Mesendoderm (in vitro differentiated cells): ENCODE data around the gene LRRC4B.
A peak's percentile ranks its signal among the peaks of the same experiment; 100 is the strongest.

ENCODE experiments used
- DNase-seq: peaks from one replicate; pipeline ENCODE4 v3.0.0; 2013
- H2AK5ac ChIP-seq: 2 replicates; pipeline ENCODE4 v1.6.1; 2013; ENCODE audit warnings: low read length, inconsistent platforms
- H2BK120ac ChIP-seq: 2 replicates; pipeline ENCODE4 v1.6.1; 2013; ENCODE audit warnings: low read depth, mild to moderate bottlenecking, low read length, moderate library complexity, mixed read lengths
- H2BK15ac ChIP-seq: replicated peaks from 2 replicates; pipeline ENCODE4 v1.6.1; 2013; ENCODE audit warnings: low read depth, mild to moderate bottlenecking, moderate library complexity
- H2BK5ac ChIP-seq: 2 replicates; pipeline ENCODE4 v1.6.1; 2013; ENCODE audit warnings: low read length, inconsistent platforms
- H3K18ac ChIP-seq: 2 replicates; pipeline ENCODE4 v1.6.1; 2013; ENCODE audit warnings: mild to moderate bottlenecking, low read length, mixed read lengths
- H3K23ac ChIP-seq: one replicate; pipeline ENCODE4 v1.6.1; 2013; ENCODE audit warnings: low read length
- H3K27ac ChIP-seq: 2 replicates; pipeline ENCODE4 v1.5.1; 2013; ENCODE audit warnings: low read depth, mild to moderate bottlenecking, inconsistent platforms, low read length, moderate library complexity
- H3K27me3 ChIP-seq: 2 replicates; pipeline ENCODE4 v1.6.1; 2013; ENCODE audit warnings: low read length, control low read depth, mild to moderate bottlenecking, inconsistent platforms; ENCODE audit not compliant: insufficient read depth, poor library complexity
- H3K36me3 ChIP-seq: 2 replicates; pipeline ENCODE4 v1.6.1; 2013; ENCODE audit warnings: low read length, inconsistent platforms; ENCODE audit not compliant: control insufficient read depth, insufficient read depth
- H3K4ac ChIP-seq: one replicate; pipeline ENCODE4 v1.6.1; 2013; ENCODE audit warnings: low read depth, mild to moderate bottlenecking, low read length, moderate library complexity
- H3K4me1 ChIP-seq: 2 replicates; pipeline ENCODE4 v1.6.1; 2013; ENCODE audit warnings: low read depth, low read length, inconsistent platforms; ENCODE audit not compliant: control insufficient read depth
- H3K4me2 ChIP-seq: 2 replicates; pipeline ENCODE4 v1.6.1; 2013; ENCODE audit warnings: low read length
- H3K4me3 ChIP-seq: 2 replicates; pipeline ENCODE4 v1.5.1; 2013; ENCODE audit warnings: mild to moderate bottlenecking, low read length
- H3K56ac ChIP-seq: one replicate; pipeline ENCODE4 v1.6.1; 2013; ENCODE audit warnings: low read length
- H3K79me1 ChIP-seq: 2 replicates; pipeline ENCODE4 v1.6.1; 2013; ENCODE audit warnings: low read length, inconsistent platforms
- H3K79me2 ChIP-seq: 2 replicates; pipeline ENCODE4 v1.6.1; 2013; ENCODE audit warnings: mild to moderate bottlenecking, low read length; ENCODE audit not compliant: control insufficient read depth, insufficient read depth
- H3K9ac ChIP-seq: 2 replicates; pipeline ENCODE4 v1.6.1; 2013; ENCODE audit warnings: low read length, inconsistent platforms
- H4K5ac ChIP-seq: one replicate; pipeline ENCODE4 v1.6.1; 2013; ENCODE audit warnings: low read length
- H4K8ac ChIP-seq: one replicate; pipeline ENCODE4 v1.6.1; 2013; ENCODE audit warnings: low read depth, mild to moderate bottlenecking, control low read depth, low read length, moderate library complexity
- WGBS: extraction: QIAGEN DNeasy Blood & Tissue Kit; methylation state at CpG from one replicate; pipeline ENCODE4 v1.1.7; 2013; ENCODE audit warnings: low lambda C conversion rate, missing lambda C conversion rate; ENCODE audit not compliant: insufficient coverage; ENCODE audit errors: extremely low coverage; 5-methylcytosine and 5-hydroxymethylcytosine counted together

Gene LRRC4B

DNA sequence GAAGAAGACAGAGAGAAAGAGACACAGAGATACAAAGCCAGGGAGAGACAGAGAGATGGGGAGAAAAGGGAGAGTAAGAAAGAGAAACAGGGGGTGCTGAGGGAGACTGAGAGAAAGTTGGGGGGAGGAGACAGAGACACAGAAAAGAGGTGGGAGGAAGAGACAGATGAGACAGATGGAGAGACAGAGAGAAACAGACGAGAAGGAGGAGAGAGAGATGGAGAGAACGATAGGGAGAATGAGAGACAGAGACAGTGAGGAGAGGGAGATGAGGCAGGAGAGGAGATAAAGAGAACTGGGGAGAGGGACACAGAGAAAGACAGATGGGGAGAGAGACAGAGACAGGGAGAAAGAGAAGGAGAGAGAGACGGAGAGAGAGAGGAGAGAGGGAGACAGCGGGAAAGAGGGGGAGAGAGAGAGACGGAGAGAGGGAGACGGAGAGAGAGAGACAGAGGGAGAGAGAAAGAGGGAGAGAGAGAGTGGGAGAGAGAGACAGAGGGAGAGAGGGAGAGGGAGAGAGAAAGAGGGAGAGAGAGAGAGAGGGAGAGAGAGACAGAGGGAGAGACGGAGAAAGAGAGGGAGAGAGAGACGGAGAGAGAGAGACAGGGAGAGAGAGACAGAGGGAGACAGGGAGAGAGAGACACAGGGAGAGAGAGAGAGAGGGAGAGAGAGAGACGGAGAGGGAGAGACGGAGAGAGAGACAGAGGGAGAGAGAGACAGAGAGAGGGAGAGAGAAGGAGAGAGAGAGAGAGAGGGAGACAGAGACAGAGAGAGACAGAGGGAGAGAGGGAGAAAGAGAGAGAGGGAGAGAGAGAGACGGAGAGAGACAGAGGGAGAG lies 69.8 kb downstream of the LRRC4B start:
- WGBS = no CpG with 5 or more reads among the region's 11 CpGs
- Histone ChIP-seq H3K4ac (no peak overlapping the region), H3K4me1 (no peaks in the 10 kb centered on the region), H3K4me2 (no peak overlapping the region), H2BK15ac (no peak overlapping the region), H2AK5ac (no peak overlapping the region), H2BK5ac (no peak overlapping the region), H4K8ac (no peak overlapping the region), H3K23ac (no peak overlapping the region), H3K9ac (no peak overlapping the region), H3K36me3 (no peaks in the 10 kb centered on the region), H3K27me3 (peaks cover 4% of the 10 kb centered on the region), H2BK120ac (no peak overlapping the region), H3K79me1 (no peaks in the 10 kb centered on the region), H3K18ac (no peak overlapping the region), H3K79me2 (no peaks in the 10 kb centered on the region), H3K4me3 (no peak overlapping the region), H3K27ac (no peak overlapping the region), H4K5ac (no peak overlapping the region), H3K56ac (no peak overlapping the region)
- no peak for DNase-seq

- H2BK15ac ChIP-seq = no peak overlapping the region
- H3K27ac ChIP-seq = no peak overlapping the region
- H3K79me2 ChIP-seq = no peaks in the 10 kb centered on the region
- WGBS = no CpG with 5 or more reads among the region's 8 CpGs
- no peaks in the 10 kb centered on the region for H3K79me1 ChIP-seq
- H3K9ac ChIP-seq = no peak overlapping the region
- H4K5ac ChIP-seq = no peak overlapping the region
- peaks cover 5% of the 10 kb centered on the region for H3K27me3 ChIP-seq
- no peak overlapping the region for H4K8ac ChIP-seq
- H3K4me3 ChIP-seq = no peak overlapping the region
- DNase-seq = no peak
- no peak overlapping the region for H2BK5ac ChIP-seq
- no peaks in the 10 kb centered on the region for H3K36me3 ChIP-seq
- no peak overlapping the region for H3K4me2 ChIP-seq
- H3K18ac ChIP-seq = no peak overlapping the region
- H2BK120ac ChIP-seq = no peak overlapping the region
- no peak overlapping the region for H3K4ac ChIP-seq
- H3K4me1 ChIP-seq = no peaks in the 10 kb centered on the region
- peak overlapping the region; percentile 42 for H3K56ac ChIP-seq
- H2AK5ac ChIP-seq = no peak overlapping the region
- H3K23ac ChIP-seq = no peak overlapping the region
Measured at GRCh38 chr19:50497022-50497405, 71.2 kb downstream of the LRRC4B start.

GRCh38 chr19:50496189-50497021 lies 71.8 kb downstream of the LRRC4B start:
- H3K4me1 ChIP-seq = no peaks in the 10 kb centered on the region
- peaks cover 10% of the 10 kb centered on the region for H3K27me3 ChIP-seq
- peak; percentile 77 for DNase-seq
- H3K4me2 ChIP-seq = no peak overlapping the region
- no peaks in the 10 kb centered on the region for H3K79me2 ChIP-seq
- no peak overlapping the region for H3K9ac ChIP-seq
- no peak overlapping the region for H3K4ac ChIP-seq
- no peaks in the 10 kb centered on the region for H3K79me1 ChIP-seq
- no peak overlapping the region for H3K4me3 ChIP-seq
- no peak overlapping the region for H3K23ac ChIP-seq
- H4K8ac ChIP-seq = no peak overlapping the region
- no peaks in the 10 kb centered on the region for H3K36me3 ChIP-seq
- WGBS = no CpG with 5 or more reads among the region's 30 CpGs
- no peak overlapping the region for H3K18ac ChIP-seq
- no peak overlapping the region for H3K27ac ChIP-seq
- H2BK15ac ChIP-seq = no peak overlapping the region
- no peak overlapping the region for H4K5ac ChIP-seq
- no peak overlapping the region for H2BK120ac ChIP-seq
- H3K56ac ChIP-seq = peak overlapping the region; percentile 42
- H2AK5ac ChIP-seq = no peak overlapping the region
- H2BK5ac ChIP-seq = no peak overlapping the region

DNA sequence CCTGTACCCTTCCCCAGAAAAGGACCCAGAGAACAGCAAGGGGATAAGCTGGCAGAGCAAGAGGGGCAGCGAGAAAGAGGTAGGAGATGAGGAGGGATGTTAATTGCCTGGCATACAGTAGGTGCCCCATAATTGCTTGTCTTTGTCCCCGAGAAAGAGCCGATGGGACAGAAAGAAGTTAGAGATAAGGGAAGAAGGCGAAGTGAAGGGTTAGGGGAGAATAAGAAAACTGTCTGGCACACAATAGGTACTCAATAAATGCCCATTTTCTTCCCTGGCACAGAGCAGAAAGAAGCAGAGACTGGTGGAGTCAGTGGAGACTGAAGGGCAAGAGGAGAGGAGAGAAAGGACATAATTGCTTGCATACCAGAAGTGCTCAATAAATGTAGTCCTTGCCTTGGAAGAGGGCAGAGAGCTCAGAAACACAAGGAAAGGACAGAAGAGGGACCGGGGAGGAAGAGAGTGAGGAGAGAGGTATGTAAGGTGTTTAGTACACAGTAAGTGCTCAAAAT lies 73.2 kb downstream of the LRRC4B start:
- Histone ChIP-seq H2BK120ac (no peak overlapping the region), H2BK15ac (no peak overlapping the region), H3K4ac (no peak overlapping the region), H3K18ac (no peak overlapping the region), H3K4me3 (no peak overlapping the region), H3K23ac (no peak overlapping the region), H3K79me2 (no peaks in the 10 kb centered on the region), H4K8ac (no peak overlapping the region), H3K27me3 (peaks cover 20% of the 10 kb centered on the region), H2BK5ac (no peak overlapping the region), H4K5ac (no peak overlapping the region), H3K4me2 (no peak overlapping the region), H3K56ac (no peak overlapping the region), H3K4me1 (no peaks in the 10 kb centered on the region), H3K27ac (no peak overlapping the region), H3K36me3 (no peaks in the 10 kb centered on the region), H3K9ac (no peak overlapping the region), H3K79me1 (no peaks in the 10 kb centered on the region), H2AK5ac (no peak overlapping the region)
- WGBS = no CpG with 5 or more reads among the region's 5 CpGs
- DNase-seq = no peak

- Histone ChIP-seq H3K4me2 (no peak overlapping the region), H3K27me3 (peaks cover 24% of the 10 kb centered on the region), H3K79me1 (no peaks in the 10 kb centered on the region), H2BK15ac (no peak overlapping the region), H2BK5ac (no peak overlapping the region), H3K4me3 (no peak overlapping the region), H3K27ac (no peak overlapping the region), H3K36me3 (no peaks in the 10 kb centered on the region), H3K18ac (no peak overlapping the region), H3K4ac (no peak overlapping the region), H4K5ac (no peak overlapping the region), H3K79me2 (no peaks in the 10 kb centered on the region), H3K56ac (no peak overlapping the region), H3K4me1 (no peaks in the 10 kb centered on the region), H2AK5ac (no peak overlapping the region), H2BK120ac (no peak overlapping the region), H4K8ac (no peak overlapping the region), H3K23ac (no peak overlapping the region), H3K9ac (no peak overlapping the region)
- no peak for DNase-seq
- WGBS = no CpG with 5 or more reads among the region's 7 CpGs
Measured at GRCh38 chr19:50494186-50495019, 73.8 kb downstream of the LRRC4B start.
